Endodermal cell (in vitro differentiated cells): ENCODE data around the gene COL18A1. TPM values are rescaled to one million over a fixed set of nuclear protein-coding genes. Genes with fewer than 3 reads are reported as not detected.

Source experiments
- DNase-seq: peaks from one replicate; pipeline ENCODE4 v3.0.0-alpha.2; 2017
- H3K27ac ChIP-seq: 2 replicates; pipeline ENCODE4 v1.5.1; 2013; ENCODE audit warnings: mild to moderate bottlenecking, low read depth, low read length, moderate library complexity
- H3K27me3 ChIP-seq: 2 replicates; pipeline ENCODE4 v1.6.1; 2013; ENCODE audit warnings: mild to moderate bottlenecking, low read length, moderate library complexity; ENCODE audit not compliant: insufficient read depth, control insufficient read depth, poor library complexity, severe bottlenecking
- H3K36me3 ChIP-seq: 2 replicates; pipeline ENCODE4 v1.7.0; 2013; ENCODE audit warnings: mild to moderate bottlenecking, low read length, moderate library complexity; ENCODE audit not compliant: control insufficient read depth, insufficient read depth
- H3K4me1 ChIP-seq: one replicate; pipeline ENCODE4 v1.7.0; 2013; ENCODE audit warnings: low read length; ENCODE audit not compliant: control insufficient read depth, insufficient read depth
- H3K4me3 ChIP-seq: 2 replicates; pipeline ENCODE4 v1.5.1; 2013; ENCODE audit warnings: mild to moderate bottlenecking, low read length, moderate library complexity
- H3K9ac ChIP-seq: 2 replicates; pipeline ENCODE4 v1.6.1; 2013; ENCODE audit warnings: mild to moderate bottlenecking, low read length, moderate library complexity; ENCODE audit not compliant: poor library complexity, severe bottlenecking; ENCODE audit errors: extremely low read depth
- H3K9me3 ChIP-seq: 2 replicates; pipeline ENCODE4 v1.6.1; 2013; ENCODE audit warnings: mild to moderate bottlenecking, low read length, moderate library complexity; ENCODE audit not compliant: control insufficient read depth
- H3K27ac Mint-ChIP-seq: 2 replicates; pipeline ENCODE4 v1.8.0; 2020; ENCODE audit warnings: mixed read lengths
- H3K27me3 Mint-ChIP-seq: 2 replicates; pipeline ENCODE4 v1.8.0; 2021; ENCODE audit warnings: mild to moderate bottlenecking, mixed read lengths; ENCODE audit not compliant: insufficient read depth
- H3K36me3 Mint-ChIP-seq: 2 replicates; pipeline ENCODE4 v1.8.0; 2020; ENCODE audit warnings: low read depth, mixed read lengths
- H3K4me1 Mint-ChIP-seq: 2 replicates; pipeline ENCODE4 v1.8.0; 2020; ENCODE audit warnings: mixed read lengths
- H3K4me3 Mint-ChIP-seq: 2 replicates; pipeline ENCODE4 v1.8.0; 2020; ENCODE audit warnings: mild to moderate bottlenecking, moderate library complexity, mixed read lengths
- H3K9me3 Mint-ChIP-seq: 2 replicates; pipeline ENCODE4 v1.8.0; 2020; ENCODE audit warnings: mild to moderate bottlenecking, mixed read lengths
- WGBS, 2 experiments: methylation state at CpG; one replicate each; pipeline versions ENCODE4 v1.1.5 to v1.1.7; 2013; ENCODE audit warnings: missing lambda C conversion rate in 2 of 2, mixed read lengths in 1 of 2; ENCODE audit not compliant: insufficient coverage in 1 of 2, insufficient read length in 1 of 2; 5-methylcytosine and 5-hydroxymethylcytosine counted together
- total RNA-seq, 2 donors: library from RNA; stranded (reverse); fragmentation: NEBNext Ultra II Directional in 1 of 2; extraction: Animal tissue kit (Norgen Biotek cat#: 25700) in 1 of 2; gene quantifications; 2 replicates in 1 of 2; 3 replicates in 1 of 2; pipeline ENCODE4 v1.2.1, GENCODE V29; 2021
- TF ChIP-seq, protein P1 (sequence below): fragments of 200-600 bp; sonication (generic); conservative IDR thresholded peaks from 2 replicates; pipeline ENCODE4 v1.5.0; 2021; ENCODE audit warnings: antibody characterized with exemption, mild to moderate bottlenecking

The COL18A1 gene
- total RNA-seq, 2 donors from 2014 or later, result 332 to 398 TPM

DNA sequence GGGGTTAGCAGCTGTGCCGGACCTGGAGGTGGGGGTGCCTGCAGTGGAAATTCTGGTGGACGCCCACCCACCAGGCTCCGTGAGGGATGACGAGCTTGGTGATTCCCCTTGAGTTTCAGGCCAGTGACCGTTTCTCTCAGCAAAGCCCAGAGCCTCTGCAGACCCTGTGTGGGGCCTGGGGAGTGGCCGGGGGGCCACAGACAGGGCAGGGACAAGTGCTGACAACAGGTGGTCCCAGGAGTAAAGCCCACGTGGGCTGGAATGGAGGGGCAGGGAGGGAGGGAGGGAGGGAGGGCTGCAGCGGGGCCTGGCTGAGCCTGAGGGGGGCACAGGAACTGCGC lies 52.8 kb downstream of the COL18A1 start:
- TF ChIP-seq, protein P1, sequence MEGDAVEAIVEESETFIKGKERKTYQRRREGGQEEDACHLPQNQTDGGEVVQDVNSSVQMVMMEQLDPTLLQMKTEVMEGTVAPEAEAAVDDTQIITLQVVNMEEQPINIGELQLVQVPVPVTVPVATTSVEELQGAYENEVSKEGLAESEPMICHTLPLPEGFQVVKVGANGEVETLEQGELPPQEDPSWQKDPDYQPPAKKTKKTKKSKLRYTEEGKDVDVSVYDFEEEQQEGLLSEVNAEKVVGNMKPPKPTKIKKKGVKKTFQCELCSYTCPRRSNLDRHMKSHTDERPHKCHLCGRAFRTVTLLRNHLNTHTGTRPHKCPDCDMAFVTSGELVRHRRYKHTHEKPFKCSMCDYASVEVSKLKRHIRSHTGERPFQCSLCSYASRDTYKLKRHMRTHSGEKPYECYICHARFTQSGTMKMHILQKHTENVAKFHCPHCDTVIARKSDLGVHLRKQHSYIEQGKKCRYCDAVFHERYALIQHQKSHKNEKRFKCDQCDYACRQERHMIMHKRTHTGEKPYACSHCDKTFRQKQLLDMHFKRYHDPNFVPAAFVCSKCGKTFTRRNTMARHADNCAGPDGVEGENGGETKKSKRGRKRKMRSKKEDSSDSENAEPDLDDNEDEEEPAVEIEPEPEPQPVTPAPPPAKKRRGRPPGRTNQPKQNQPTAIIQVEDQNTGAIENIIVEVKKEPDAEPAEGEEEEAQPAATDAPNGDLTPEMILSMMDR, result no peak
- H3K4me1 ChIP-seq, result no peaks in the 10 kb centered on the region
- peaks cover 47% of the 10 kb centered on the region for H3K36me3 ChIP-seq
- H3K27ac ChIP-seq, result no peak overlapping the region
- peaks cover 38% of the 10 kb centered on the region for H3K36me3 Mint-ChIP-seq
- 90% methylated on average over 5 to 9 of the region's 9 CpGs for WGBS, 2 experiments
- no peak overlapping the region for H3K4me3 ChIP-seq
- no peak overlapping the region for H3K4me3 Mint-ChIP-seq
- peaks cover 29% of the 10 kb centered on the region for H3K9me3 ChIP-seq
- H3K27ac Mint-ChIP-seq, result no peak overlapping the region
- no peak overlapping the region for H3K9ac ChIP-seq
- H3K27me3 Mint-ChIP-seq, result no peaks in the 10 kb centered on the region
- H3K9me3 Mint-ChIP-seq, result peaks cover 20% of the 10 kb centered on the region
- no peaks in the 10 kb centered on the region for H3K27me3 ChIP-seq
- DNase-seq, result no peak
- H3K4me1 Mint-ChIP-seq, result peaks cover 2% of the 10 kb centered on the region

DNA sequence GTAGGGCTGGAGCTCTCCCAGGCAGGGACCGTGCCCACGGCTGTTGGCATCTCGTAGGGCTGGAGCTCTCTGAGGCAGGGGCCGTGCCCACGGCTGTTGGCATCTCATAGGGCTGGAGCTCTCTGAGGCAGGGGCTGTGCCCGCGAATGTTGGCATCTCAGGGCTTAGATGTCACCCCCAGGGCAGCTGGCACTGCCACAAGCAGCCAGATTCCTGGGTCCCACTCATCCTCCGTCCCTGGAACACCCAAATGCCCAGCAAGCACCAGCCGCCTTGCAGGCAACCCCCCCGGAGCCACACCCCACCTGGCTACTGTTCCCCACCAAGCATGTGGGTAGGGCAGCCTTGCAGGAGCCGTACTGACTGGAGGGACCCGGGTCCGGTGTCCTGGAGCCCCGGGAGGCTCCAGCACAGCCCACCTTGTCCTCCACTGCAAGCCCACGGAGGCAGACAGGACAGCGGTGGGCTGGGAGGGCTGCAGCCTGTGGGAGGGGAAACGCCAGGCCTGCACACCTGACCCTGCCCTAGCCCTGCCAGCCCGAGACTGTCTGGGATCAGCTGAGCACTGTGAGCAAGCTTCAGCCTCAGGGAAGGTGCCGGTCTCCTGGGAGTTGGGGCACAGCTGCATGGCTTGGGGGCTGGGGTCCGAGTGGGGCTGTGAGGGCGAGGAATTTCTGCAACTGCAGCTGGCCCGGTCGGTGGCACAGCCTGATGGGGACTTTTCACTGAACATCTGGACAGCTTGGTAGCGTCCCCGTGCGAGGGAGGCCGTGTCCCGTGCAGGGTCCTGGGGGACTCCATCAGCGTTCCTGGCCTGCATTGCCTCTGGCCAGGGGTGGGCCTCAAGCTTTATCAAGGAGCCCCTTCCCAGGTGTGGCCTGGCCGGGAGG lies 53.6 kb downstream of the COL18A1 start:
- no peak for DNase-seq
- H3K36me3 Mint-ChIP-seq, result peaks cover 38% of the 10 kb centered on the region
- Histone ChIP-seq H3K27ac (no peak overlapping the region), H3K4me1 (no peaks in the 10 kb centered on the region), H3K36me3 (peaks cover 50% of the 10 kb centered on the region), H3K27me3 (no peaks in the 10 kb centered on the region), H3K9ac (no peak overlapping the region), H3K4me3 (no peak overlapping the region), H3K9me3 (peaks cover 35% of the 10 kb centered on the region)
- H3K27ac Mint-ChIP-seq, result no peak overlapping the region
- TF ChIP-seq, protein P1, result no peak
- H3K9me3 Mint-ChIP-seq, result peaks cover 21% of the 10 kb centered on the region
- no peaks in the 10 kb centered on the region for H3K4me1 Mint-ChIP-seq
- no peak overlapping the region for H3K4me3 Mint-ChIP-seq
- H3K27me3 Mint-ChIP-seq, result no peaks in the 10 kb centered on the region
- WGBS, 2 experiments, result 93 to 97% methylated on average over 13 to 30 of the region's 30 CpGs

DNA sequence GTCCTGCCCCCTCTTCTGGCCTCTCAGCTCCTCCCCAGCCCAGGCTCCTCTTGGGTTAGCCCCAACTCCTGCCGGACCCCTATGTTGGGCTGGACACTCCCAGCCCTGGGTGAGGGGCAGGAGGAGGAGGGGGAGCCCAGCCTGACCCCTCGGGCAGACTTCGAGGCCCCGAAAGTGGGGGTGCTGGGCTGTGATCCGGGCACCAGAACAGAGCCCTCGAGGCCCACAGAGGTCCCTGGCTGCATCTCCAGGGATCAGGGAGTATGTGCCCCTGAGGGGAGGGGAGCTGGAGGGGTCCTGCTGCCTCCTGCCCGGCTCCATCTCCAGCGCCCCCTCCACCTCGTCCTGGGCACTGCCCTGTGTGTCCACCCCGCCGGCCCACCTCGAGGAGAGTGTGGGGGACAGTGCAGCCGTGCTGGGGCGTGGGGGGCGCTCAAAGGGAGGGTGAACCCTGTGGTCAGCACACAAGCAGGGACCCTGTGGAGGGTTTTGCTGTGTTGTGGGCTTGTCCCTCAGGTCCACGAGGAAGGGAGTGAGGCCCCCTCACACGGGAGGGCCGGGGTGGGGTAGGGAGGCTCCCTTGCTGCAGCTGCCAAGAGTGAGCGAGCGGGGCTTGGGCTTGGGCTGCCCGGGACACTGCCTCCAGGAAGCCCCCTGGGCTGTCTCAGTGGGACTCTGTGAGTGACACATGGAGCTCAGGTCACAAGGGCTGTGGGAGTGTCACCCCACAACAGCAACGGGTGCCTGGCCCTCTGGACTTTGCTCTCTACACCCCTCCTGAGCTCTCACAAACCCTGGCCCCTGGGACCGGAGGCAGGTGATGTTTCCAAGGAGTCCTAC lies 54.4 kb downstream of the COL18A1 start:
- Histone ChIP-seq H3K27ac (no peak overlapping the region), H3K36me3 (peaks cover 51% of the 10 kb centered on the region), H3K9ac (no peak overlapping the region), H3K9me3 (peaks cover 35% of the 10 kb centered on the region), H3K4me3 (no peak overlapping the region), H3K4me1 (no peaks in the 10 kb centered on the region), H3K27me3 (no peaks in the 10 kb centered on the region)
- TF ChIP-seq, protein P1, result no peak
- Mint-ChIP-seq H3K27me3 (no peaks in the 10 kb centered on the region), H3K36me3 (peaks cover 41% of the 10 kb centered on the region), H3K4me1 (no peaks in the 10 kb centered on the region), H3K9me3 (peaks cover 21% of the 10 kb centered on the region), H3K4me3 (no peak overlapping the region), H3K27ac (no peak overlapping the region)
- DNase-seq, result no peak
- 94 to 97% methylated on average over 16 to 23 of the region's 23 CpGs for WGBS, 2 experiments
